Effector memory CD8-positive, alpha-beta T cell (primary cell): ENCODE measurements around the gene CENPF.

Experiments used
- ATAC-seq: fragments of 150-1000 bp; cut with Tn5 transposase; replicated peaks from 2 replicates; pipeline ENCODE4 v1.10.0; 2021; ENCODE audit warnings: mild to moderate bottlenecking, moderate library complexity
- DNase-seq, 3 experiments: peaks; one replicate each; pipeline ENCODE4 v3.0.0; 2021
- H3K27ac Mint-ChIP-seq, 2 donors: one replicate each; pipeline ENCODE4 v1.8.0; 2022; ENCODE audit warnings: mild to moderate bottlenecking in 2 of 2, mixed read lengths in 2 of 2, moderate library complexity in 2 of 2
- H3K27me3 Mint-ChIP-seq, 2 donors: one replicate each; pipeline ENCODE4 v1.8.0; 2022; ENCODE audit warnings: mixed read lengths in 2 of 2
- H3K36me3 Mint-ChIP-seq: one replicate; pipeline ENCODE4 v1.8.0; 2022; ENCODE audit warnings: mild to moderate bottlenecking, moderate library complexity, mixed read lengths; ENCODE audit not compliant: insufficient read depth
- H3K4me1 Mint-ChIP-seq, 2 donors: one replicate each; pipeline ENCODE4 v1.8.0; 2022; ENCODE audit warnings: low read depth in 2 of 2, mixed read lengths in 2 of 2
- H3K4me3 Mint-ChIP-seq, 2 donors: one replicate each; pipeline ENCODE4 v1.8.0; 2022; ENCODE audit warnings: mild to moderate bottlenecking in 2 of 2, mixed read lengths in 2 of 2, moderate library complexity in 2 of 2
- H3K9me3 Mint-ChIP-seq, 2 donors: one replicate each; pipeline ENCODE4 v1.8.0; 2022; ENCODE audit warnings: mixed read lengths in 2 of 2
- total RNA-seq, 9 experiments: gene quantifications; one replicate each; lab custom pipeline; 2026; lab: John Stamatoyannopoulos, UW

The CENPF gene
- total RNA-seq = 5.4 to 45.0 (median 13.0) reads per million in 9 experiments

- Mint-ChIP-seq H3K4me1 (peaks cover 11% of the 10 kb centered on the region in 2 donors), H3K9me3 (no peaks in the 10 kb centered on the region), H3K4me3 (peak within 1 kb of the TSS; percentile 87 to 96), H3K36me3 (peaks cover 12% of the 10 kb centered on the region), H3K27ac (peak within 1 kb of the TSS; percentile 53 to 92), H3K27me3 (no peaks in the 10 kb centered on the region)
- DNase-seq = peak; percentile 86 to 89 (median 88)
- ATAC-seq = peak; percentile 94
Measured at GRCh38 chr1:214602764-214603657, at the start of gene CENPF. Gene CENPF (plus strand): TSS chr1:214603195. CDS start chr1:214613755, 10,560 bp downstream.

GRCh38 chr1:214557952-214558735, 44.9 kb upstream of the CENPF start:
- no peaks in the 10 kb centered on the region for H3K4me1 Mint-ChIP-seq
- no peak for ATAC-seq
- DNase-seq = no peak
- no peak overlapping the region for H3K27ac Mint-ChIP-seq
- H3K4me3 Mint-ChIP-seq = no peak overlapping the region
- H3K36me3 Mint-ChIP-seq = no peaks in the 10 kb centered on the region
- no peaks in the 10 kb centered on the region for H3K9me3 Mint-ChIP-seq
- H3K27me3 Mint-ChIP-seq = peaks cover 47 to 68% of the 10 kb centered on the region in 2 donors

GRCh38 chr1:214563881-214564280, 39.1 kb upstream of the CENPF start:
- H3K27me3 Mint-ChIP-seq = peaks cover 26 to 33% of the 10 kb centered on the region in 2 donors
- no peaks in the 10 kb centered on the region for H3K4me1 Mint-ChIP-seq
- H3K9me3 Mint-ChIP-seq = no peaks in the 10 kb centered on the region
- no peaks in the 10 kb centered on the region for H3K36me3 Mint-ChIP-seq
- H3K4me3 Mint-ChIP-seq = no peak overlapping the region
- H3K27ac Mint-ChIP-seq = no peak overlapping the region
- ATAC-seq = no peak
- no peak for DNase-seq

GRCh38 chr1:214565310-214565709, 37.7 kb upstream of the CENPF start:
- no peaks in the 10 kb centered on the region for H3K4me1 Mint-ChIP-seq
- H3K27ac Mint-ChIP-seq = no peak overlapping the region
- ATAC-seq = no peak
- no peak overlapping the region for H3K4me3 Mint-ChIP-seq
- H3K27me3 Mint-ChIP-seq = peaks cover 23 to 29% of the 10 kb centered on the region in 2 donors
- no peak for DNase-seq
- H3K36me3 Mint-ChIP-seq = no peaks in the 10 kb centered on the region
- H3K9me3 Mint-ChIP-seq = no peaks in the 10 kb centered on the region

GRCh38 chr1:214566158-214567104, 36.6 kb upstream of the CENPF start:
- no peaks in the 10 kb centered on the region for H3K4me1 Mint-ChIP-seq
- no peak overlapping the region for H3K4me3 Mint-ChIP-seq
- no peaks in the 10 kb centered on the region for H3K36me3 Mint-ChIP-seq
- DNase-seq (no peak), ATAC-seq (no peak)
- peaks cover 18 to 19% of the 10 kb centered on the region in 2 donors for H3K27me3 Mint-ChIP-seq
- no peak overlapping the region for H3K27ac Mint-ChIP-seq
- H3K9me3 Mint-ChIP-seq = no peaks in the 10 kb centered on the region

GRCh38 chr1:214567481-214567980, 35.5 kb upstream of the CENPF start:
- Mint-ChIP-seq H3K27ac (no peak overlapping the region), H3K27me3 (peaks cover 8 to 14% of the 10 kb centered on the region in 2 donors), H3K4me3 (no peak overlapping the region), H3K36me3 (no peaks in the 10 kb centered on the region), H3K4me1 (no peaks in the 10 kb centered on the region), H3K9me3 (no peaks in the 10 kb centered on the region)
- ATAC-seq = no peak
- no peak for DNase-seq

GRCh38 chr1:214568328-214568727, 34.7 kb upstream of the CENPF start:
- no peak for DNase-seq
- Mint-ChIP-seq H3K4me1 (no peaks in the 10 kb centered on the region), H3K27ac (no peak overlapping the region), H3K27me3 (peaks cover 8 to 14% of the 10 kb centered on the region in 2 donors), H3K4me3 (no peak overlapping the region), H3K36me3 (no peaks in the 10 kb centered on the region), H3K9me3 (no peaks in the 10 kb centered on the region)
- ATAC-seq = no peak

- H3K27me3 Mint-ChIP-seq = peaks cover 8 to 14% of the 10 kb centered on the region in 2 donors
- H3K4me1 Mint-ChIP-seq = no peaks in the 10 kb centered on the region
- no peak for ATAC-seq
- H3K9me3 Mint-ChIP-seq = no peaks in the 10 kb centered on the region
- H3K36me3 Mint-ChIP-seq = no peaks in the 10 kb centered on the region
- no peak overlapping the region for H3K4me3 Mint-ChIP-seq
- DNase-seq = no peak
- H3K27ac Mint-ChIP-seq = no peak overlapping the region
Measured at GRCh38 chr1:214569357-214570004, 33.5 kb upstream of the CENPF start.

- no peak overlapping the region for H3K27ac Mint-ChIP-seq
- no peaks in the 10 kb centered on the region for H3K9me3 Mint-ChIP-seq
- peaks cover 8 to 14% of the 10 kb centered on the region in 2 donors for H3K27me3 Mint-ChIP-seq
- ATAC-seq = no peak
- no peaks in the 10 kb centered on the region for H3K4me1 Mint-ChIP-seq
- no peaks in the 10 kb centered on the region for H3K36me3 Mint-ChIP-seq
- no peak overlapping the region for H3K4me3 Mint-ChIP-seq
- no peak for DNase-seq
Measured at GRCh38 chr1:214570442-214570841, 32.6 kb upstream of the CENPF start.

- ATAC-seq (no peak), DNase-seq (no peak)
- Mint-ChIP-seq H3K27me3 (peaks cover 14% of the 10 kb centered on the region in 2 donors), H3K4me3 (no peak overlapping the region), H3K9me3 (peaks cover 2 to 5% of the 10 kb centered on the region in 2 donors), H3K36me3 (no peaks in the 10 kb centered on the region), H3K27ac (no peak overlapping the region), H3K4me1 (no peaks in the 10 kb centered on the region)
Measured at GRCh38 chr1:214571281-214571680, 31.7 kb upstream of the CENPF start.

GRCh38 chr1:214573386-214574318, 29.3 kb upstream of the CENPF start:
- Mint-ChIP-seq H3K4me3 (no peak overlapping the region), H3K27ac (no peak overlapping the region), H3K9me3 (peaks cover 6 to 11% of the 10 kb centered on the region in 2 donors), H3K36me3 (no peaks in the 10 kb centered on the region), H3K4me1 (no peaks in the 10 kb centered on the region), H3K27me3 (peaks cover 14 to 20% of the 10 kb centered on the region in 2 donors)
- ATAC-seq (no peak), DNase-seq (no peak)
